Umbilical cord (tissue), 2 donors: ENCODE results near the gene BTBD9. TPM values are rescaled to one million over a fixed set of nuclear protein-coding genes. Genes with fewer than 3 reads are reported as not detected.
A peak's percentile ranks its signal among the peaks of the same experiment; 100 is the strongest.

ENCODE experiments used
- DNase-seq: peaks from one replicate; pipeline ENCODE4 v3.0.0-alpha.2; 2015; ENCODE audit warnings: low spot score
- total RNA-seq: library from RNA; depleted of rRNA; stranded (reverse); fragments of >200 nt; gene quantifications from one replicate; pipeline ENCODE4 v1.2.3, GENCODE V29; 2014; ENCODE audit warnings: low replicate concordance; ENCODE audit not compliant: insufficient read depth

The BTBD9 gene
- total RNA-seq, 1 donor from 2014 or later: 7.0 TPM

GRCh38 chr6:38208028-38208427 lies 431.7 kb downstream of the BTBD9 start:
- DNase-seq: no peak

GRCh38 chr6:38207375-38207774 lies 432.4 kb downstream of the BTBD9 start:
- no peak for DNase-seq

GRCh38 chr6:38198219-38198618 lies 441.5 kb downstream of the BTBD9 start:
- no peak for DNase-seq

- DNase-seq: no peak
Observed at GRCh38 chr6:38195113-38195635, 444.6 kb downstream of the BTBD9 start.

GRCh38 chr6:38194589-38194988 lies 445.1 kb downstream of the BTBD9 start:
- DNase-seq: no peak

- DNase-seq: no peak
Observed at GRCh38 chr6:38194282-38194572, 445.5 kb downstream of the BTBD9 start.

GRCh38 chr6:38193481-38194281 lies 446.0 kb downstream of the BTBD9 start:
- no peak for DNase-seq

GRCh38 chr6:38193051-38193450 lies 446.7 kb downstream of the BTBD9 start:
- no peak for DNase-seq

GRCh38 chr6:38192487-38192886 lies 447.2 kb downstream of the BTBD9 start:
- no peak for DNase-seq

GRCh38 chr6:38192011-38192410 lies 447.7 kb downstream of the BTBD9 start:
- DNase-seq: no peak

GRCh38 chr6:38191418-38191817 lies 448.3 kb downstream of the BTBD9 start:
- DNase-seq: no peak

GRCh38 chr6:38188677-38189335 lies 450.9 kb downstream of the BTBD9 start:
- no peak for DNase-seq

GRCh38 chr6:38187811-38188590 lies 451.7 kb downstream of the BTBD9 start:
- no peak for DNase-seq

- no peak for DNase-seq
Observed at GRCh38 chr6:38187325-38187724, 452.4 kb downstream of the BTBD9 start.

- DNase-seq: no peak
Observed at GRCh38 chr6:38185752-38186151, 454.0 kb downstream of the BTBD9 start.

GRCh38 chr6:38185244-38185643 lies 454.5 kb downstream of the BTBD9 start:
- no peak for DNase-seq

- DNase-seq: no peak
Observed at GRCh38 chr6:38184585-38185080, 455.1 kb downstream of the BTBD9 start.

GRCh38 chr6:38183856-38184584 lies 455.7 kb downstream of the BTBD9 start:
- DNase-seq: peak; percentile 93

- DNase-seq: no peak
Observed at GRCh38 chr6:38182426-38182825, 457.3 kb downstream of the BTBD9 start.

GRCh38 chr6:38180586-38180985 lies 459.1 kb downstream of the BTBD9 start:
- no peak for DNase-seq

- DNase-seq: no peak
Observed at GRCh38 chr6:38179794-38180430, 459.8 kb downstream of the BTBD9 start.
